ENCODE measurements around the gene TTC14. TPM values are rescaled to one million over a fixed set of nuclear protein-coding genes. Genes with fewer than 3 reads are reported as not detected.

TTC14 gene
- total RNA-seq, 1 experiment from 2014 or later, result 31.5 TPM

- Histone ChIP-seq H2AFZ (ENCODE audit: low read depth, low read length, poor library complexity, severe bottlenecking) (no peak overlapping the region), H3K9me2 (ENCODE audit: insufficient read depth) (no peaks in the 10 kb centered on the region), H3K36me3 (ENCODE audit: control insufficient read depth in 1 of 2, insufficient read depth in 2 of 2, low read length in 2 of 2) (no peaks in the 10 kb centered on the region), H3K4me2 (ENCODE audit: low read length) (no peak overlapping the region), H3K27me3 (ENCODE audit: insufficient read depth, low read length) (no peaks in the 10 kb centered on the region), H3K79me2 (ENCODE audit: insufficient read depth, low read length) (no peaks in the 10 kb centered on the region), H3K9ac (ENCODE audit: low read length) (no peak overlapping the region), H3K27ac (ENCODE audit: low read depth, low read length) (no peak overlapping the region), H3K9me3 (ENCODE audit: control insufficient read depth in 1 of 2, insufficient read depth in 1 of 2, low read depth in 1 of 2, low read length in 2 of 2) (no peaks in the 10 kb centered on the region), H4K20me1 (ENCODE audit: insufficient read depth) (no peaks in the 10 kb centered on the region), H3K4me1 (ENCODE audit: control insufficient read depth in 1 of 2, insufficient read depth in 2 of 2, low read length in 2 of 2) (no peaks in the 10 kb centered on the region), H3K4me3 (replicated peaks in 1 of 2; ENCODE audit: low read depth in 1 of 2, low read length in 2 of 2) (no peak overlapping the region)
- ATAC-seq (no peak), DNase-seq (ENCODE audit: low read depth, low spot score) (no peak)
- TF ChIP-seq RAD21 (IDR thresholded peaks at IDR 0.05; ENCODE audit: low read depth), result no peak
- no peak for TF ChIP-seq SRF (IDR thresholded peaks at IDR 0.05; ENCODE audit: low read depth)
- no peak for TF ChIP-seq EGR1 (IDR thresholded peaks at IDR 0.05; ENCODE audit: low read depth)
- TF ChIP-seq ELF1 (IDR thresholded peaks at IDR 0.05; ENCODE audit: borderline replicate concordance, low read depth), result no peak
- TF ChIP-seq SIN3A (IDR thresholded peaks at IDR 0.05; ENCODE audit: low read depth), result no peak
- no peak for TF ChIP-seq CBX3 (IDR thresholded peaks at IDR 0.05; ENCODE audit: low read depth)
- no peak for TF ChIP-seq EZH2 (IDR thresholded peaks at IDR 0.05)
- no peak for TF ChIP-seq JUND (IDR thresholded peaks at IDR 0.05)
- TF ChIP-seq EZH2phosphoT487 (IDR thresholded peaks at IDR 0.05; ENCODE audit: borderline replicate concordance), result no peak
- TF ChIP-seq FOSL1 (IDR thresholded peaks at IDR 0.05; ENCODE audit: low read depth), result no peak
- TF ChIP-seq, protein P1, sequence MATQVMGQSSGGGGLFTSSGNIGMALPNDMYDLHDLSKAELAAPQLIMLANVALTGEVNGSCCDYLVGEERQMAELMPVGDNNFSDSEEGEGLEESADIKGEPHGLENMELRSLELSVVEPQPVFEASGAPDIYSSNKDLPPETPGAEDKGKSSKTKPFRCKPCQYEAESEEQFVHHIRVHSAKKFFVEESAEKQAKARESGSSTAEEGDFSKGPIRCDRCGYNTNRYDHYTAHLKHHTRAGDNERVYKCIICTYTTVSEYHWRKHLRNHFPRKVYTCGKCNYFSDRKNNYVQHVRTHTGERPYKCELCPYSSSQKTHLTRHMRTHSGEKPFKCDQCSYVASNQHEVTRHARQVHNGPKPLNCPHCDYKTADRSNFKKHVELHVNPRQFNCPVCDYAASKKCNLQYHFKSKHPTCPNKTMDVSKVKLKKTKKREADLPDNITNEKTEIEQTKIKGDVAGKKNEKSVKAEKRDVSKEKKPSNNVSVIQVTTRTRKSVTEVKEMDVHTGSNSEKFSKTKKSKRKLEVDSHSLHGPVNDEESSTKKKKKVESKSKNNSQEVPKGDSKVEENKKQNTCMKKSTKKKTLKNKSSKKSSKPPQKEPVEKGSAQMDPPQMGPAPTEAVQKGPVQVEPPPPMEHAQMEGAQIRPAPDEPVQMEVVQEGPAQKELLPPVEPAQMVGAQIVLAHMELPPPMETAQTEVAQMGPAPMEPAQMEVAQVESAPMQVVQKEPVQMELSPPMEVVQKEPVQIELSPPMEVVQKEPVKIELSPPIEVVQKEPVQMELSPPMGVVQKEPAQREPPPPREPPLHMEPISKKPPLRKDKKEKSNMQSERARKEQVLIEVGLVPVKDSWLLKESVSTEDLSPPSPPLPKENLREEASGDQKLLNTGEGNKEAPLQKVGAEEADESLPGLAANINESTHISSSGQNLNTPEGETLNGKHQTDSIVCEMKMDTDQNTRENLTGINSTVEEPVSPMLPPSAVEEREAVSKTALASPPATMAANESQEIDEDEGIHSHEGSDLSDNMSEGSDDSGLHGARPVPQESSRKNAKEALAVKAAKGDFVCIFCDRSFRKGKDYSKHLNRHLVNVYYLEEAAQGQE (IDR thresholded peaks at IDR 0.05; ENCODE audit: low read depth), result no peak
- TF ChIP-seq CEBPB (IDR thresholded peaks at IDR 0.05; ENCODE audit: low read depth), result no peak
- TF ChIP-seq, protein P2, sequence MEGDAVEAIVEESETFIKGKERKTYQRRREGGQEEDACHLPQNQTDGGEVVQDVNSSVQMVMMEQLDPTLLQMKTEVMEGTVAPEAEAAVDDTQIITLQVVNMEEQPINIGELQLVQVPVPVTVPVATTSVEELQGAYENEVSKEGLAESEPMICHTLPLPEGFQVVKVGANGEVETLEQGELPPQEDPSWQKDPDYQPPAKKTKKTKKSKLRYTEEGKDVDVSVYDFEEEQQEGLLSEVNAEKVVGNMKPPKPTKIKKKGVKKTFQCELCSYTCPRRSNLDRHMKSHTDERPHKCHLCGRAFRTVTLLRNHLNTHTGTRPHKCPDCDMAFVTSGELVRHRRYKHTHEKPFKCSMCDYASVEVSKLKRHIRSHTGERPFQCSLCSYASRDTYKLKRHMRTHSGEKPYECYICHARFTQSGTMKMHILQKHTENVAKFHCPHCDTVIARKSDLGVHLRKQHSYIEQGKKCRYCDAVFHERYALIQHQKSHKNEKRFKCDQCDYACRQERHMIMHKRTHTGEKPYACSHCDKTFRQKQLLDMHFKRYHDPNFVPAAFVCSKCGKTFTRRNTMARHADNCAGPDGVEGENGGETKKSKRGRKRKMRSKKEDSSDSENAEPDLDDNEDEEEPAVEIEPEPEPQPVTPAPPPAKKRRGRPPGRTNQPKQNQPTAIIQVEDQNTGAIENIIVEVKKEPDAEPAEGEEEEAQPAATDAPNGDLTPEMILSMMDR (IDR thresholded peaks at IDR 0.05 in 2 of 3, conservative IDR thresholded peaks at IDR 0.05 in 1 of 3; ENCODE audit: borderline replicate concordance in 1 of 3, insufficient read depth in 1 of 3, low read depth in 2 of 3, low read length in 2 of 3), result no peak
- no peak for TF ChIP-seq POLR2A (IDR thresholded peaks at IDR 0.05; ENCODE audit: borderline replicate concordance, extremely low read depth, insufficient read depth, insufficient read length)
- TF ChIP-seq, protein P3, sequence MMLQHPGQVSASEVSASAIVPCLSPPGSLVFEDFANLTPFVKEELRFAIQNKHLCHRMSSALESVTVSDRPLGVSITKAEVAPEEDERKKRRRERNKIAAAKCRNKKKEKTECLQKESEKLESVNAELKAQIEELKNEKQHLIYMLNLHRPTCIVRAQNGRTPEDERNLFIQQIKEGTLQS (IDR thresholded peaks at IDR 0.05), result no peak
- BruUV-seq (replicated peaks), result no TSS peak
- ChIA-PET CTCF (no interaction called here), RAD21 (ENCODE audit: low non-redundant PET in 1 of 2, low total read pairs in 2 of 2, uncharacterized antibody in 2 of 2, unreplicated experiment in 2 of 2) (no interaction called here), POLR2A (no interaction called here)
- intact Hi-C loops (cut with micrococcal nuclease), result no loop called here
Observed at GRCh38 chr3:180624714-180625113, 22.8 kb downstream of the TTC14 start.
